Effector CD8-positive, alpha-beta T cell (primary cell): Measurements from ENCODE around the gene ANXA5.

Source experiments
- DNase-seq: peaks from one replicate; lab custom pipeline; 2025; lab: John Stamatoyannopoulos, UW

The ANXA5 gene

GRCh38 chr4:121712001-121712651 is 15.3 kb upstream of the ANXA5 start:
- no peak for DNase-seq

- no peak for DNase-seq
Observed at GRCh38 chr4:121711263-121712000, 14.7 kb upstream of the ANXA5 start.

GRCh38 chr4:121709766-121710405 is 13.1 kb upstream of the ANXA5 start:
- no peak for DNase-seq

GRCh38 chr4:121707344-121707743 is 10.6 kb upstream of the ANXA5 start:
- DNase-seq, result no peak

GRCh38 chr4:121706595-121707021 is 9.8 kb upstream of the ANXA5 start:
- DNase-seq, result no peak

- no peak for DNase-seq
Observed at GRCh38 chr4:121705521-121705920, 8.7 kb upstream of the ANXA5 start.

- DNase-seq, result no peak
Observed at GRCh38 chr4:121702136-121702535, 5.4 kb upstream of the ANXA5 start.

GRCh38 chr4:121701263-121701662 is 4.5 kb upstream of the ANXA5 start:
- no peak for DNase-seq

- no peak for DNase-seq
Observed at GRCh38 chr4:121698236-121698671, 1.5 kb upstream of the ANXA5 start.

GRCh38 chr4:121697564-121697963 is 784 bp upstream of the ANXA5 start:
- DNase-seq, result no peak

GRCh38 chr4:121696170-121696580 is 605 bp downstream of the ANXA5 start:
- no peak for DNase-seq

GRCh38 chr4:121693886-121694285 is 2.9 kb downstream of the ANXA5 start:
- no peak for DNase-seq

GRCh38 chr4:121693450-121693849 is 3.3 kb downstream of the ANXA5 start:
- DNase-seq, result no peak

- no peak for DNase-seq
Observed at GRCh38 chr4:121692261-121692660, 4.5 kb downstream of the ANXA5 start.

GRCh38 chr4:121690001-121690400 is 6.8 kb downstream of the ANXA5 start:
- no peak for DNase-seq

- no peak for DNase-seq
Observed at GRCh38 chr4:121688701-121689100, 8.1 kb downstream of the ANXA5 start.

GRCh38 chr4:121688261-121688660 is 8.5 kb downstream of the ANXA5 start:
- DNase-seq, result no peak

- DNase-seq, result no peak
Observed at GRCh38 chr4:121686255-121686654, 10.5 kb downstream of the ANXA5 start.

GRCh38 chr4:121685257-121685656 is 11.5 kb downstream of the ANXA5 start:
- no peak for DNase-seq

- no peak for DNase-seq
Observed at GRCh38 chr4:121684561-121684960, 12.2 kb downstream of the ANXA5 start.

GRCh38 chr4:121684016-121684415 is 12.8 kb downstream of the ANXA5 start:
- no peak for DNase-seq

- no peak for DNase-seq
Observed at GRCh38 chr4:121680571-121680970, 16.2 kb downstream of the ANXA5 start.

- no peak for DNase-seq
Observed at GRCh38 chr4:121679951-121680350, 16.8 kb downstream of the ANXA5 start.
